ENCODE measurements around the gene TTLL12.

DNA sequence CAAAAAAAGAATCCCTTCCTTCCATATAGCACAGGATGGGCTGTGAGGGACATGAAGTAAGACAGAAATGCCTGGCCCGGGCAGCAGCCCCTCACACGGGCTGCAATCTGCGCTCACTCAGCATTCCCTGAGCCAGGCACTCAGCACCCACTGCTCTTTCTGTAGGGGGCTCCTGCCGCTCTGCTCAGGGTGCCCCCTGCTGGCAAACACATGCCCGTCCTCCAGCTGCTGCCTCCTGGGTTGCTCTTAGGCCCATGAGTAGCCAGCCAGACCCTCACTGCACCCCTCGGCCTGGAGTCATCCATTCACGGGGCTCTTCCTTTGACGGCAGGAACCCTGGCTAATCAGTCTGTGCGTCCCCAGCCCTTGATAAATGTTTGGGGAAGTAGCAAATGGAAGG is 50.7 kb downstream of the TTLL12 start:
- TF ChIP-seq, protein P1, sequence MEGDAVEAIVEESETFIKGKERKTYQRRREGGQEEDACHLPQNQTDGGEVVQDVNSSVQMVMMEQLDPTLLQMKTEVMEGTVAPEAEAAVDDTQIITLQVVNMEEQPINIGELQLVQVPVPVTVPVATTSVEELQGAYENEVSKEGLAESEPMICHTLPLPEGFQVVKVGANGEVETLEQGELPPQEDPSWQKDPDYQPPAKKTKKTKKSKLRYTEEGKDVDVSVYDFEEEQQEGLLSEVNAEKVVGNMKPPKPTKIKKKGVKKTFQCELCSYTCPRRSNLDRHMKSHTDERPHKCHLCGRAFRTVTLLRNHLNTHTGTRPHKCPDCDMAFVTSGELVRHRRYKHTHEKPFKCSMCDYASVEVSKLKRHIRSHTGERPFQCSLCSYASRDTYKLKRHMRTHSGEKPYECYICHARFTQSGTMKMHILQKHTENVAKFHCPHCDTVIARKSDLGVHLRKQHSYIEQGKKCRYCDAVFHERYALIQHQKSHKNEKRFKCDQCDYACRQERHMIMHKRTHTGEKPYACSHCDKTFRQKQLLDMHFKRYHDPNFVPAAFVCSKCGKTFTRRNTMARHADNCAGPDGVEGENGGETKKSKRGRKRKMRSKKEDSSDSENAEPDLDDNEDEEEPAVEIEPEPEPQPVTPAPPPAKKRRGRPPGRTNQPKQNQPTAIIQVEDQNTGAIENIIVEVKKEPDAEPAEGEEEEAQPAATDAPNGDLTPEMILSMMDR (IDR thresholded peaks at IDR 0.05; ENCODE audit: low read depth, low read length) = peak; percentile 78
- no peak for TF ChIP-seq EZH2phosphoT487 (IDR thresholded peaks at IDR 0.05; ENCODE audit: low read depth)
